Measurements from ENCODE around the gene GTF3C4.

DNA sequence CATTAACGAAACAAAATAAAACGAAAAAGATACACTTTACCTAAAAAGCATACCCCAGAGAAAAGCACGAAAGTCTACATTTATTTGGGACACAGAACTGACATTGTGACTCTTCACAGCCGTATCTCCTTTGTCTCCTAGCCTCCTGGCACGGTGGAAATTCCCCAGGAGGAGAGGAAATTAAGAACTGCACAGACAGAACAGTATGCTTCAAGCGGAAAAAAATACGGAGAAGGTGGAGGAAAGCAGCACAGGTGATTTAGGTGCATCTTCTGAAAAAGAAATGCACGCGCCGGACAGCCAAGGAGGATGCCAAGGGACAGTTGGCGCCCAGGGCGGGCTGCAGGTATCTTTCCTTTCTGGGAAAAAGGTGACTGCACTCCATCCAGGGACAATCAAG is 32.5 kb upstream of the GTF3C4 start:
- TF ChIP-seq POLR2AphosphoS5 (IDR thresholded peaks at IDR 0.05; ENCODE audit: borderline replicate concordance, low read depth, low read length) = no peak
- no peak for TF ChIP-seq FOXP2 (optimal IDR thresholded peaks at IDR 0.05; ENCODE audit: control extremely low read depth, extremely low read length, insufficient read depth)

Measured in SK-N-MC (cell line).